Measurements from ENCODE around the gene KDM5A.

Gene KDM5A

DNA sequence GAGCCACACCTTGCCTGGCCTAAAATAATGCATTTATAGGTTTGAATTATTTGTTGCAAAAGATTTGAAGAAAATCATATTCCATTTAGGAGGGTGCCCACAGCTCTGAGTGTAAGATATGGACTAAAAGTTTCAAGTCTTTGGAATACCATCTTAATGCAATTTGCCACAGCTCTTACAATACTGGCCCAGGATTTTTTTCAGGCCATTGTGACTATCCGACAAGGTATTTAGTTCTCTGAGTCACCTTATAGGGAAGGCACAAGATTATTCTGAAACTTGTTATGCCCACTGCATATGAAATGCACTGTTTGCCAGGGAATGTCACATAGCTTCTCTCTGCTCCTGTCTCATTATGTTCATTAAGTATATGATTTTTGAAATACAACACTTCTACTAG is 96.9 kb downstream of the KDM5A start:
- TF ChIP-seq, protein P1, sequence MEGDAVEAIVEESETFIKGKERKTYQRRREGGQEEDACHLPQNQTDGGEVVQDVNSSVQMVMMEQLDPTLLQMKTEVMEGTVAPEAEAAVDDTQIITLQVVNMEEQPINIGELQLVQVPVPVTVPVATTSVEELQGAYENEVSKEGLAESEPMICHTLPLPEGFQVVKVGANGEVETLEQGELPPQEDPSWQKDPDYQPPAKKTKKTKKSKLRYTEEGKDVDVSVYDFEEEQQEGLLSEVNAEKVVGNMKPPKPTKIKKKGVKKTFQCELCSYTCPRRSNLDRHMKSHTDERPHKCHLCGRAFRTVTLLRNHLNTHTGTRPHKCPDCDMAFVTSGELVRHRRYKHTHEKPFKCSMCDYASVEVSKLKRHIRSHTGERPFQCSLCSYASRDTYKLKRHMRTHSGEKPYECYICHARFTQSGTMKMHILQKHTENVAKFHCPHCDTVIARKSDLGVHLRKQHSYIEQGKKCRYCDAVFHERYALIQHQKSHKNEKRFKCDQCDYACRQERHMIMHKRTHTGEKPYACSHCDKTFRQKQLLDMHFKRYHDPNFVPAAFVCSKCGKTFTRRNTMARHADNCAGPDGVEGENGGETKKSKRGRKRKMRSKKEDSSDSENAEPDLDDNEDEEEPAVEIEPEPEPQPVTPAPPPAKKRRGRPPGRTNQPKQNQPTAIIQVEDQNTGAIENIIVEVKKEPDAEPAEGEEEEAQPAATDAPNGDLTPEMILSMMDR (IDR thresholded peaks at IDR 0.05; ENCODE audit: low read depth, low read length, missing control alignments) = no peak
- H3K4me3 ChIP-seq (ENCODE audit: low read depth, low read length) = no peak overlapping the region
- no peak for DNase-seq (ENCODE audit: low read depth)

DNA sequence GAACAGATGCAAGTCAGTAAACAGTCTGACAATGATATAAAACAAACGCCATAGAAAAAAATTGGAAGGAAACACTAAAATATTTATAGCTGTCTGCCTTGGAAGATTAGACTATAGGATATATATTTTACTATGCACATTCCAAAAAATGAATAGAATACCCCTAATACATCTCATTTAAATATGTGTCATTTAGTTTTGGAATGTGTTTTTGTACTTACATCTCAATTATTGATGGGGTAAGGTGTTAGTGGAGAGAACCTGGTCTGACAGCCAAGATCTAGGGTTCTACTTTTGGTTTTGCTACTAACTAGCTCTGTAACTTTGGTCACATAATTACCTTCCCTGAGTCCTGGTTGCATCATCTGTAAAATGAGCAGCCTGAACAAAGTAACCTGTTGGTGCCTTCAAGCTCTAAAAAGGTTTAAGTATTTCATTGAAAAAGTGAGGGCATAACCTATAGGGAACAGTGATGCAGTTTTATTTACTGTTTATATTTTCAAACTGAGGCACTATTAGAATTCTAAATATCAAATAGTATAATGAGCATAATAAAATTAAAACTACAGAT is 97.9 kb downstream of the KDM5A start:
- TF ChIP-seq, protein P1 (IDR thresholded peaks at IDR 0.05; ENCODE audit: low read depth, low read length, missing control alignments) = no peak
- DNase-seq (ENCODE audit: low read depth) = no peak
- no peak overlapping the region for H3K4me3 ChIP-seq (ENCODE audit: low read depth, low read length)

DNA sequence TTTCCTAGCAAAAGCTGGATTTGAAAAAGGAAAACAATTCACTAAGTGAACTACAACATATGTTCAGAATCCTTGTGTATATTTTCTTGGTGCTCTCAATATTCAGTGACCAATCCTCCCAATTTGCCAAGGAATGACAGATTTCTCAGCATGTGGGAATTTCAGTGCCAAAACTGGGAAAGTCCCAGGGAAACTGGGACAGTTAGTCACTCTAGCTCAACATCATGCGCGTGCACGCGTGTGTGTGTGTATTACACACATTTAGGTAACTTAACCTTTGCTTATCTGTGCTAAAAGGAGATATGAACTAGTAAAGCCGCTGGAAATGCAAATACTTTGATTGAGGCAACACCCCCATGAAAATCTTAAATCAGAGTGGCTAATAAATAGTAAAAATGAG is 100.4 kb downstream of the KDM5A start:
- no peak for DNase-seq (ENCODE audit: low read depth)
- H3K4me3 ChIP-seq (ENCODE audit: low read depth, low read length) = no peak overlapping the region
- TF ChIP-seq, protein P1 (IDR thresholded peaks at IDR 0.05; ENCODE audit: low read depth, low read length, missing control alignments) = no peak

DNA sequence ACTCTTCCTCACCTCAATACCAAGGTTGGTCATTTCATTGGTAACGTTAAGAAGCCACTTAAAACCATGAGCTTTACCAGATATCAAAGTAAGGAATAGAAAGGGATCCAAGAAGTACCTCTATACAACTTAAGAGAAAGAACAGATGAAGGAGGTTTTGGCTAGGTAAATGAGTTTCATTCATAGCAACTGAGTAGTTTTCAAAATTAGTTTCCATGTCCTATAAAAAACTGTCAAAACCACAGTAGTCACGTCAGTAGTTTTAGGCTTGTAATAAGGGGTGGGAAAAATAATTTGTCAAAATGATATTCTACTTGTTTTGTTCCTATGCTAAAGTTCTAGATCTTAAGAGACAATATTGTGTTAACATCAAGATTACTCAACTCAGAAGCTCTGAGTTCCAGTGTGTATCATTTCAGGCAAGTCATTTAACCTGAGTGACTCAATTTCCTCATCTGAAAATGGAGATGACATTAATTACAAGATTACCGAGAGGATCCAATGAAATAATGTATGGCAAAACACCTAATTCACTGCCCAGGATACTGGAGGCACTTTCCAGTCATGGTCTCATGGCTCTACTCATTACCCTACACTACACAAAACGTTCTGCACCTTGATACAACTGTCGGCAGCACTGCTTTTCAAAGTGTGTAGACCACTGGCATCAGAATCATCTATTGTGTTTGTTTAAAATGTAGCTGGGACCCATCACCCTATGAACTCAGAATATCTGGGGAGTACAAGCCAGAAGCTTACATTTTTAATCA is 102.4 kb downstream of the KDM5A start:
- no peak overlapping the region for H3K4me3 ChIP-seq (ENCODE audit: low read depth, low read length)
- DNase-seq (ENCODE audit: low read depth) = no peak
- TF ChIP-seq, protein P1 (IDR thresholded peaks at IDR 0.05; ENCODE audit: low read depth, low read length, missing control alignments) = no peak

DNA sequence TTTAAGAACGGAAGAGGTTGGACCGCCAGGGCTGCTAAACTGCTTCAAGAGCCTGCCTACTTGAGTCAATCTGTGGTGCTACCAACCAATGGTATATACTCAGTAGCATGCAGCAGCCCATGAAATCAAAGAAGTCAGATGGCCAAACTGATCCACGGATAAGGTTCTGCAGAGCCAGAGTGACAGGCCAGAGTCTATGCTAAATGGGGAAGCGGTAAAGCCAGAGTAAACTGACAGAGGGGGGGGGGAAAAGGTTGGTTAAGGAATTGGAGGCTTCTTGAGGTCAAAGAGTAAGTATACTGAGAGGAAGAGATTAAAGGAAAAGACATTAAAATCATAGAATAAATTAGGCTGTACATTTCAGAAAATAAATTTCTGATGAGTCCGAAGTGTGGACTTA is 111.1 kb downstream of the KDM5A start:
- no peak for DNase-seq (ENCODE audit: low read depth)
- TF ChIP-seq, protein P1 (IDR thresholded peaks at IDR 0.05; ENCODE audit: low read depth, low read length, missing control alignments) = no peak
- H3K4me3 ChIP-seq (ENCODE audit: low read depth, low read length) = no peak overlapping the region

DNA sequence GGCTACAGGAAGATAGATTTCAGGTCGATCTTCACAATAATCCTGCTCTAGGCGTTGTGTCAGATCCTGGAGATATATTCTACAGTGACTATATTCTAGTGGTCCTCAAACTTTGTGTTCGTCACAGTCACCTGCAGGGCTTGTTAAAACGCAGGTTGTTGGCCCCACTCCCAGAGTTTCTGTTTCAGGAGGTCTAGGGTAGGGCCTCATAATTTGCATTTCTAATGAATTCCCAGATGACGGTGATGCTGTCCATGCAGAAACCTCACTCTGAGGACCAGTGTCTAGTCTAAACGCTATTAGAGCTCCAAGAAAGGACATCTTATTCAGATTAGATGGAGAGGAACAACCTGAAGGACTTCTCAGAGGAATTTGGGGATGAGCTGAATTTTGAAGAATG is 113.3 kb downstream of the KDM5A start:
- no peak for DNase-seq (ENCODE audit: low read depth)
- TF ChIP-seq, protein P1 (IDR thresholded peaks at IDR 0.05; ENCODE audit: low read depth, low read length, missing control alignments) = no peak
- H3K4me3 ChIP-seq (ENCODE audit: low read depth, low read length) = no peak overlapping the region

- TF ChIP-seq, protein P1 (IDR thresholded peaks at IDR 0.05; ENCODE audit: low read depth, low read length, missing control alignments) = no peak
- no peak overlapping the region for H3K4me3 ChIP-seq (ENCODE audit: low read depth, low read length)
These were observed 115.7 kb downstream of the KDM5A start for GRCh38 chr12:273382-273781.

More at GRCh38 chr12:273382-273781, 115.7 kb downstream of the KDM5A start:
- DNase-seq (ENCODE audit: low read depth) = no peak
